Stimulated activated CD4-positive, alpha-beta T cell treated with anti-CD3 and anti-CD28 coated beads, Interleukin-4, amount 100 ng/mL, for 4 hours (primary cell): ENCODE measurements around the gene DYNLT5.
"Not testable (repeated sequence)": the region's sequence is repeated elsewhere in the genome, so short reads cannot be mapped to it uniquely, and the experiment has no call there.

Source experiments
- DNase-seq, 2 experiments: peaks; one replicate each; pipeline ENCODE4 v3.0.0-alpha.2; 2020

The DYNLT5 gene, protein sequence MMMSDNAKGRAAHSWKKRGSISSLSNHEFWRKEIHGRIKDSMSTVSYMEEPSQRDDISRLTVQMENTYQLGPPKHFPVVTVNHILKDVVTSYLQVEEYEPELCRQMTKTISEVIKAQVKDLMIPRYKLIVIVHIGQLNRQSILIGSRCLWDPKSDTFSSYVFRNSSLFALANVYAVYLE

DNA sequence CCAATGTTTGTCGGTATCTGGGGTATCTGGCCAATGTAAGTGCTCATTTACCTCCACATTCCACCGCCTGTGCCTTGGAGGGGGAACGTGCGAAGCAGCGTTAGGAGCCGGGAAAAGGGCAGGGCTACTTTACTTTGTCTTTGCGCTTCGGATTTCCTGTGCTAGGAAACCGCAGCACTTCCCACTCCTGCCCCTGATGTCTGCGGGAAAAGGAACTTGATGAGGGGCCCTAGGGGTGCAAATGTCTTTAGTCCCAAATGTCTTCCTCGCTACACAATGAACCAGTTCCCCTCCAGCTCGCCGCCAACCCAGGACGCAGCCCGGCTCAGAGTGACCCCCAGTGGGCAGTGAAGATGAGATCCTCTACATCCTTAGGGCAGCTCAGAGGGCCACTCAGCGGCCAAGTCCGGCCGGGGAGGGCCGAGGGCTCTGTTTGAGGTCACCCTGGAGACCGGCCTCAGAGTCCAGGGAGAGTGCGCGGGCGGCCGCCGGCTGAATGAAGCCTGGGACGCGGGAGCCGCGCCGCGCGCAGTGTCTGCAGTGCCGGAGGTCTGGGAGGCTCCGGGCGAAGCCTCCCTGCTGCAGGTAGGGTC, at the start of gene DYNLT5:
TSS of gene DYNLT5 (plus strand) at position 460 of the 593 bp plus-strand sequence. CDS start 2,200 bp downstream, outside the sequence.
- no peak for DNase-seq

DNA sequence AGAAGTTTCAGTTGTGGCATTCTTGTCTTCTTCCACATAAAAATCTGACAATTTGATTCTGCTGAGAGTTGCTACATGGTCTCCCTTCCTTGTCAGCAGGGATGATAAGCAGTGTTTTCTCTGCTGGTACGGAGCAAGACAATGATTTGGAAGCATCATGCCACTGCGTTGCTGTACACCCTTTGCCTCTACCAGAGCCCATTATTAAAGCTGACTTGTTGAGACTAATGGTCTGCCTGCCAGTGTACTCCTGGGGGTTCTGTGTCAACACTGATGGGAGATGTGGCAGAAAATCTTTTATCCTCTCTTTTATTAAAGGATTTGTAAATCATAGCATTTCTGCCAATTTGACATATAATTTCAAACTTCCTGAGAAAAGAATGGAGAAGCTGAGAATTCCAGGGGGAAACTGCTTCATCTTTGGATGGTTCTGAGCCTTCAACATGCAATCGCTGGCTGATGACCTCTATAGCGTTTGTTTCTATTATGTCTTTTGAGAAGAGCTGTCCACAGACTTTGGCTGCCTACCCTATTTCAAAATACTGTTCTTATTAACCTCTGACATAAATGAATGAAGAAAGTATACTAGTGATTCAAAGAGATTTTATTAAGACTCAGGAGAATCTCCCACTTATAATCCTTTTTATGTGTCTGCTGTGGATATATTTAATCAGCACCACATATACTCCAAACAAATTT, 47.9 kb upstream of the DYNLT5 start:
- no peak for DNase-seq

DNA sequence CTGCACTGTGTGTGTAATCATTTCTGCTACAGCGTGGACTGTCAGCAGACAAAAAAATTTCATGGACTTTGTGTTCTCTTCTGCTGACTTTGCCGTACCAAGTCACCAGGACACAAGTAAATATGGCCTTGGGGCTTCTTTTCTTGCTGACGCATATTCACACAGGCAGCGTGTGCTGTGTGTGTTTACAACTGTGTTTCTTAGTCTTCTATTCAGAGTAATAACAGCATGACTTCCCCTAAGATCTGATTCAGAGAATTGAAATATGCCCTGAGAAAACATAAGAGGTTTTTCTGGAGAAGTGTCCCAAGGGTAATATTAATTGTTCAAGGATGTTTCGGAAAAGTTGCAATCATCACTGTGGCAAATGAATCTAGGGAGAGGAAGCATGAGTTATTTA, 47.1 kb upstream of the DYNLT5 start:
- no peak for DNase-seq

DNA sequence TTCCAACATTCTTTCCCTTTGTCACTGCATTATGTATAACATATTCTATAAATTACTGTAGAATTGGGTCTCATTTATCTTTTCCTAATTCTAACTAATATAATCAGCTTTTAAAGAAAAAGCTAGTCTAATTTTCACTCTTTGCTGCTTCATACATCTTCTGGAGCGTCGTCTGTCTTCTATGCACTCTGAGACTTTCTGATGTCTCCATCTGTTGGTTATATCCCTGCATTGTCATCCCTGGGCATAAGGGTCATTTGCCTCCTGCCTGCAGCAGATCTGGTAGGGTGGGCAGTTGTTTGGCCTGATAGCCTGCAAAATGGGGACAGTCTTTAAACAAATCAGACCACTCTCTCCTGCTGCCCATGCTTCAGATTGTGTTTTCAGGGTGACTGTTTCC, 40.8 kb upstream of the DYNLT5 start:
- no peak for DNase-seq

DNA sequence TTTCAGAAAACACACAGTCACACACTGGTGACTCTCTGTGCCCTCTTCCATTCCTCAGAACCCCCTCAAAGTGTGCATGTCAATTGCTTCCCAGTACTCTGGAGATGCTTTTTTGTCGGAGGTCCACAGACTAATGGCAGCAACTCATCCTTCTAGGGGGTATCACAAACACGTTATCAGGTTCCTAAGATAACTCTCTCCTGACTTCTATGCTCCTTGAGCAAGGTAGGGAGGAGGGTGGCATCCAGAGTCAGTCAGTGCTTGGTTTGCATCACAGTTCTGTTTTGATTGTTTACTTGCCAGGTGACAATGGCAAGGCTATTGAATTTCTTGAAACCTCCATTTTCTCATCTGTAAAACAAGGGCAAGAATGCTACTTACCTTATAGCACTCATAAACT, 39.4 kb upstream of the DYNLT5 start:
- DNase-seq, result no peak

DNA sequence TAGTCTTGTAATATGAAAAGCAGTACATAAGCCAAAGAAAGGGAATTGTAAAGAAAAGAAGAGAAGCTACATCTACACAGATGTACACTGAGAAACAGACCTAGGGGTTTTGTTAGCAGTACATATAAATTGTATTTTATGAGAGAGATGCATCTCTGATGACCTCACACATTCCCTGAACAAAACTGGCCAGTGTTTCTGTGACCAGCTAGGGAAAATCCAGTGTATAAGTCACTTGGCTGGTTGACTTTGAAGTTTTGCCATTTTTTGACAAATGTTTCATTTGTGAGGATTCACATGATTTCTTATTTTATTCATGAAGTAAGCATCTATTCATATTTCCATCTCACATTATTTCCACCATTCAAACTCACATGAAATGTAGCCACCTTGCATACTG, 28.3 kb upstream of the DYNLT5 start:
- DNase-seq, result no peak

DNA sequence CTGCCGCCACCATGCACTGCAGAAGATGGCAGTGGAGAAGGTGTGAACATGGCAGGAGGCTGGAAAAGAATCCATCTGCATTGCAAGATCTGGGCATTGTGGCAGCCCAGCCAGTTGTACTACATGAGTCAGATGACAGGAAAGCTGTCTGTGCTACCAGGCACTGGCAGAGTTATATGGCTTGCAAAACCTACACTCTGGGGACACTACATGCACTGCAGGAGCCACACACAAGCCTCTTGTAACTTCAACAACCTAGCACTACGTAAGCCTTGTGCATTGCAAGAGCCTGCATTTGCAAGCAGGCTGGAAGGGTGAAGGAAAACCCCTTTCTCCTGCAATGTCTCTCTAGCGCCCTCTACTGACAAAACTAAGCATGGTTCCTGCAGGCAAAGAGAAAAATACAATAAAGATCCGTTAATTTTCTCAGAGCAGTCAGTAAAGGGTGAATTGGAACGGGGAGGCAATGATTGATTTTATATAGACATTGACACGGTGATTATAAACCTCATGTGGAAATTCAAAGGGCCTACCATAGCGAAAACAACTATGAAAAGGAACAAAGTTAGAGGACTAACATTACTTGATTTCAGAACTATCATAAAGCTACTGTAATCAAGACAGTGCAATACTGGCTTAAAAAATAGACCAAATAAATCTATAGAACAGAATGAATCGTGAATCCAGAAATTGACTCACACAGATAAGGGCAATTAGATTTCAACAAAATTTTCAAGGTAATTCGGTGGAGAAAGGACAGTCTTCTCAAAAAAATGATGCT, 26.2 kb upstream of the DYNLT5 start:
- DNase-seq, result peak; percentile 10 to 16

DNA sequence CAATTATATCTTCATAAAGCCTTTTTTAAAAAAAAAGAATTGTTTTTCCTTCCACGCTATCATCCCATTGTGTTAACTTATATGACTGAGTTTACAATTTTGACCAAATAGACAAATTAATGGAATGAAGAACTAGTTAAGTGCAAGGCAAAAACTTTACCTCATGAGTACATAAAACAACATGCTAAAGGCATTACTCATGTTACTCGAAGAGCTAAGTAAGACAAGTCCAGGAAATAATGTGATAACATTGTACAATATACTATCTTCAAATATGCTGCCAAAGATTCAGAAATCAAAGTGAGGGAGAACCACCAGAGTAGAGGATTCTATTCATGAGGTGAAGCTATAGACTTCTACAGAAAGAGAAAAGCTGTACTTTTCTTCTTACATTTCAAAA, 24.2 kb upstream of the DYNLT5 start:
- no peak for DNase-seq

DNA sequence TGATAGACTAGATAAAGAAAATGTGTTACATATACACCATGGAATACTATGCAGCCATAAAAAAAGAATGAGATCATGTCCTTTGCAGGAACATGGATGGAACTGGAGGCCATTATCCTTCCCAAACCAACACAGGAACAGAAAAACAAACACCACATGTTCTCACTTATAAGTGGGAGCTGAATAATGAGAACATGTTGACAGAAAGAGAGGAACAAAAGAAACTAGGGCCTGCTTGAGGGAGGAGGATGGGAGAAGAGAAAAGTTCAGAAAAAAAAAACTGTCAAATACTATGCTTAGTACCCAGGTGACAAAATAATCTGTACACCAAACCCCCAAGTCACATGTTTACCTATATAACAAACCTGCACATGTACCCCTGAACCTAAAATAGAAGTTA, 23.5 kb upstream of the DYNLT5 start:
- not testable (repeated sequence) for DNase-seq

DNA sequence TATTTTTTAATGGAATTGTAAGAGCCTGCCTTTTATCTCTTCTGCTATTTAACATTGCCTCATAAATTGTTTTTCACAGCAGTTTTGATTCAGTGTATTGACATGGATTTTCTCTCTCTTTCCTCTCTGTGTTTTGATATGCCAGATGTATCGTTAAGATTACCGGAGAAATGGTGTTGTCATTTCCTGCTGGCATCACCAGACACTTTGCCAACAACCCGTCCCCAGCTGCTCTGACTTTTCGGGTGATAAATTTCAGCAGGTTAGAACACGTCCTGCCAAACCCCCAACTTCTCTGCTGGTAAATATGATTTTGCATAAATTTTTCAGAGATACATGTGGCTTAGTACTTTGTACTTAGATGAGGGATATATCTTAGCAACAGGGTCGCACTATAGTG, 23.1 kb upstream of the DYNLT5 start:
- no peak for DNase-seq

DNA sequence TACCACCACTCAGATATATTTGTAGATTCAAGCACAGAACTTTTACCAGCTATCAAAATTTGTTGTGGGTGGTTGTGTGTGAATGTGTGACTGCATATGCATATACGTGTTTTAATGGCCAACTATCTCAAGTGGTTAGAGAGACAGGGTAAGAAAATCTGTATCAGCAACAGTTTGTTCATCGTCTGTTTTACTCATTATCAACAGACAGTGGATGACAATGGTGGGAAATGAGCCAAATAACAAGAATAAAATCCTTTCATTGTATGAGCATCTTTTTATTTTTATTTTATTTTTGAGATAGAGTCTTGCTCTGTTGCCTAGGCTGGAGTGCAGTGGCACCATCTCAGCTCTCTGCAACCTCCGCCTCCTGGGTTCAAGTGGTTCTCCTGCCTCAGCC, 22.7 kb upstream of the DYNLT5 start:
- no peak for DNase-seq

DNA sequence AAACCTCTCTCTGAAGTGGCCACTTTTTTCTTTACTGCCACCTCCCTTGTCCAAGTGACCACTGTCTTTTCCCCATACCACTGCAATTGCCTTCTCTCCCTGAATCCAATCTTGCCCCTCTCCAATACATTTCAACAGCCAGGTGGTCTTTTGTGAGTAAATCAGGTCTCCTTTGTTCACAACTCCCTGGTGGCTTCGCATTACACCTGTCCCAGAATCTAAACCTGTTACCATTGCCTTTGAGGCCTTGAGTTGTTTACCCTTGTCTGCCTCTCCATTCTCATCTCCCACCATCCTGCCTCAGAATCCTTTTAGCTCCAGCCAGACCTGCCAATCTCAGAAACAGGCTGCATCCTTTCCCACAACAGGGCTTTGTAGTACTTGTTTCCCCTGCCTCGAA, 21.8 kb upstream of the DYNLT5 start:
- DNase-seq, result no peak

DNA sequence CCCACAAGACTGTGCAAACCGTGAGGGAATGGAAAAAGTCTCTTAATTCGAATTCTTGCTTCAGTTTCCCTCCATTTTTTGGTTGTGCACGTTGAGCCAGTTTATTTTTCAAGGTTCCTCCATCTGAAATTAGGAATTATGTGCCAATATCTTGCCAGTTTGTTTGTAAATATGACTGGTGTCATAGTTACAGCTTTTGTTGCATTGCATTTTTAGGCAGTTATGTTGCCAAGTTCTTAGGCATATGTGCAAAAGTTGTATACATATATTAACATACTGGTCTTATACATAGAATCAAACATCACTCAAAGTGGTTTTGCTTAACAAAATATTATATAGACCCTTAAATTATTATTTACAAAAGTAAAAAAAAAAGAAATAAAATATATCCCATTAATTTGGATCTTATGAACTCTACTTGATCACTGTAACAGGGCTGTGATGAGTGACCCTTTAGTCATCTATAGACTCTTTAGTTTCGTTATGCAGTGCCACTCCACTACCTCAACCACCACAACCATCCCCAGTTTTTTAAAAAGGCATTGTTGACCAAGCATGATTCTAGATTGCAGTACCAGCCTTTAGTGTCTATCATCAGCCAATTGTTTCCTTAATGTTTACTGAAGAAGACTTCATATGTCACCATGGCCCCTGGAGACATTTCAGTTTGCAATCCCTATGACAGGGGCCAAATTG, 20.9 kb upstream of the DYNLT5 start:
- no peak for DNase-seq

DNA sequence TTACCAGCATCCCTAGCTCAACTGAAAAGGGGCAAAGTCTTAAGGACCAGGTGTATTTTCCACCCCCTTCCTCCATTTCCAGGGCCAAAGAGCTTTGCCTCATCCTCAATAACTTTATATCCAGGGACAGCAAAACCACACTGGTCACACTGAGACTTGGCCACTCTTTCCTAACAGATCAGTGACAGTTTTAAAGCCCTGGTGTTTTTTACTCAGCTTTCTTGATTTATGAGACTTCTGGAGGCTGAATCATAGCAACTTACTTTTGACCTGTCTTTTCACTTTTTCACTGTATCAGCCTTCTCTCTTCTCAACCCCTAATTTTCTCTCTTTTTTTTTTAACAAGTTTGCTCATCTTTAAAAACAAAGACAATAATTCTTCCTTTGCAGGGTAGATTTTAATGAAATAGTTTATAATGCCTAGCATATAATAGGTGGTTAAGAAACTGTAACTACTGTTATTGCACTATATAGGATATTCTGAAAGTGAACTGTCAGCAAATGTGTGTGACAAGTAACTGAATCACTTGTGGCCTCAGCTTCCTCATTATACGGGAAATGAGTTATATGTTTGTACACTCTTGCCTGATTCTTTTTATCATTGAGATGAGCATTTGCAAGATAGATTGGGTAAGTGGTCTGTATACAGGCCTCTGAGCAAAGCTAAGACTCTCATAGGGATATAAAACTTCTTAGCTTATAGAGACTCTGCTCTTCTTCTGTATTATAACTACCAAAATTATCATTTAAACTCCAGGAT, 19.7 kb upstream of the DYNLT5 start:
- no peak for DNase-seq

DNA sequence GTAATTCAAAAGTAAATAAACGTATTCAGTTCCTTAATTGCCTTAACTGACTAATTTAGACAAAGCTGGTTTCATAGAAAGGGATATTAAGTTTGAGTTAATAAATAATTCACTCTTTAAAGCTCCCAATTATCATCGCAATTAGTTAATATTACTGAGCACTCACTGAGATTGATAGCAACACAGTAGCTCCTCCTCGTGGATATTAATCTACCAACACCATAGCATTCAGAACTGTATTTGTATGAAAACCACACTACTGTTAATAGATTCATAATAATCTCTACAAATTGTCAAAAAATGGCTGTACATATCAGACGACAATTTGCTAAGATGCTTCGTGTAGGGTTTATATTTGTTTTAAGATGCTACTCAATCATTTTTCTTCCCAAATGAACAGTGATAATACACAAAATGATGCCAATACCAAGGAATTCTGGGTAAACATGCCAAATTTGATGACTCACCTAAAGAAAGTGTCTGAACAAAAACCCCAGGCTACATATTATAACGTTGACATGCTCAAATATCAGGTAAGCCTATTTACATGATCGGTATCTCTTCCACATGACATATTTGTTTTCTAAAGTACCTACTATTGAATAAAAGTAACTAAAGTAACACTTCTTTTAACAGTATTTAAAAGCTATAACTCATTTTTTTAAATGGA, 18.8 kb upstream of the DYNLT5 start:
- no peak for DNase-seq

DNA sequence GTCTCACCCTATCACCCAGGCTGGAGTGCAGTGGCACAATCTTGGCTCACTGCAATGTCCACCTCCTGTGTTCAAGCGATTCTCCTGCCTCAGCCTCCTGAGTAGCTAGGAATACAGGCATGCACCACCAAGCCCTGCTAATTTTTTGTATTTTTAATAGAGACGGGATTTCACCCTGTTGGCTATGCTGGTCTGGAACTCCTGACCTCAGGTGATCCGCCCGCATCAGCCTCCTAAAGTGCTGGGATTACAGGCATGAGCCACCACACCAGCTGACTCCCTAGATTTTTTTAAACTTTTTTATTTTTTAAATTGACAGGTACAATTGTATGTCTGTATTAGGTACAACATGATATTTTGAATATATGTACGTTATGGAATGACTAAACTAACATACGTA, 17.7 kb upstream of the DYNLT5 start:
- not testable (repeated sequence) for DNase-seq

DNA sequence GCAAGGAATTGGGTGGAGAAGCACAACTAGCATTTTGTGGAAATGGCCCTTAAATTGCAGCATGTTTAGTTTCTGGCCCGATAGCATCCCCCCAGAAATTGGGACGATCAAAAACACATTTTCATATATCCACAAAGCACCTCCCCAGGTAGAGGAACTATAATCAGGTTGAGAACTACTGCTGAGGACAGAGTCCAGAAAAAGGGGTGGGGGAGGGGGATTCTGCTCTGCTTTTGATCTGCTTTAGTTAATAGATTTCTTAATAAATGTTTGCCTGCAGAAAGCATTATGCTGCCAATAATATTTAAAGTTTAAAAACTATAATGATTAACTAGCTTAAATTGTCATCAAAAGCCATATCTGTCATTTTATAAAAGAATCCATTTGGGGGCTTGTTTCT, 14.4 kb upstream of the DYNLT5 start:
- DNase-seq, result no peak

DNA sequence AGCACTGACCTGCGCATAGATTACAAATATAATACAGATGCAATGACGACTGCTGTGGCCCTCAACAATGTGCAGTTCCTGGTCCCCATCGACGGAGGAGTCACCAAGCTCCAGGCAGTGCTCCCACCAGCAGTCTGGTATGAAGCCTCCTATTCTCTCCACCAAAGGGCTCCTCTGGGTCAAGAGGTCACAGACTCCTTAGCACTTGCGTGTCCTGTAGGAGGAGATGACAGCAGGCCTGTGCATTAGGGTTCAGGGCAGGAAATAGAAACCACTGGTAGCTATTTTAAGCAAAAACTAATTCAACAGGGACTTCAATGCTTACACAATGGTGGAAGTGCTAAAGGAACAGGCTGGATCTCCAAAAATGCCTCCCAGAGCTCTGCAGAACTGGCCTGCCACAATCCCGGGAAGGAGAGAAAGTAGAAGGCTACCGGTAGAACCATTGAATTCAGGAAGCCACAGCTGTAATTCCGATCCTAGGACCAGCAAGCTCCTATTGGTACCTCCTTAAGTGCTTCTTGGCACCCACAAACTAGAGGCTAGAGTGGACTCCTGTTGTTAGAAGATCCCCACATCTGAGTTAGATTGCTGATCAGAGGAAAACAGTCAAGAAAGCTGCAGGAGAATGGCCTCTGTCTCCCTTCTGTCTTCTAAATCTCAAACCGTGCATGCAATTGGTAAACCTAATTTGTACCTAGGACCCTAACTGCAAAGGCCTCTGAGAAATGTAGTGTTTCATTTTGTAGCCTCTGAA, 12.7 kb upstream of the DYNLT5 start:
- DNase-seq, result no peak

DNA sequence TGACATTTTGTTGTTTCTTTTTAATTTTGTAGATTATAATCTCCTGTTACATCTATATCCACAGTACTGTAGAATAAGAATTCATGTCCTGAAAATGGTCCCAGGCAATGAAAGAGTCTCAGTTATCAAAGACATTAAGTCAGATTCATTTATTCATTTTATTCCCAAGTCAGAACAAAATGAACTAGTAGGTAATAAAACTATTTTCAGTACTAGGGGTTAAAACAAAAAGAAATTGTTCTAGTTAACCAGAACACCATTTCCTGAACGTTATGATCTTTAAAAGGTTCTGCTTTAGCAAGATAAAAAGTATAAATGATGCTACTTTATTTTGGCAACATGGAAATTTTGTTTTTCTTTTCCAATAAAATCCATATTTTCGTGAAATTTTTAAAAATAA, 6.8 kb upstream of the DYNLT5 start:
- DNase-seq, result no peak

DNA sequence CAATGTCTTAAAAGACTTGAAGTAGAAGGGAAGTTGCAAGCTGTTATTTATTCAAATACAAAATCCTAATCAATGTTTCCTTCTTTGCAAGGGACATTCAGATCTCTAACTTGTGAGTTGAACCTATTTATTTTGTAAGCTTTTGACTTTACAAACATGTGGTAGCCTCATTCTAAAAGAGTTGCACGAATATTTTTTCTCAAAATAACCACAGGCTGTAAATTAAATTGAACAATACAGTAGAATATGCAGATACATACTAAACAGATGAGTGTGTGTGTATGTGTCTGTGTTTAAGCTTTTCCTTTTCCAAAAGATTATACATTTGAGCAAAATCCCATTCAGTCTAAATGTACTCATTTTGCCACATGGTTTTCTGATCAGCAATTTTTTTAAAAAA, 4.8 kb upstream of the DYNLT5 start:
- no peak for DNase-seq

DNA sequence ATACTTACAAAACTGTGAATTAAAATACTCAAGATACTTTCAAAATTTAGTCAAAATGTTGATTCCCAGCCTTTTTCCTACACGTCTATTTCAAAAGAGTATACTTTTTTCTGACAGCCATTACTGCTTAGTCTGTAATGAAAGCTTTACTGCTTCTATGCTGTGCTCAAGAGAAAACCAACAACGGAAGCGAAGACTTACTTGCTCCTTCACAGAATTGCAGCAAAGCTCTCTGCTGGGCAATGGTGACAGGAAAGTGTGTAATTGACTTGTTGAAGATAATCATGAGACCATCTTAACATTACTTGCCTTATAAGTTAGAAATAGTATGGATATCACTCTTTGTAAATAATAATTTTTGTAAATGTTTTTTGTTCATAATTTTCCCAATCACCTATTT, 1.7 kb upstream of the DYNLT5 start:
- DNase-seq, result no peak
